Measurements from ENCODE around the gene LIMA1. TPM values are rescaled to one million over a fixed set of nuclear protein-coding genes. Genes with fewer than 3 reads are reported as not detected.

LIMA1 gene
- total and polyA plus RNA-seq, 9 of the 15 experiments (the other 6 are each of a cell fraction or from before 2014, with no cell fraction given), result 20.2 to 37.8 (median 27.3) TPM

GRCh38 chr12:50185970-50186663 is 97.2 kb downstream of the LIMA1 start:
- DNase-seq (ENCODE audit: extremely low read depth in 1 of 4, low spot score in 3 of 4) (no peak), ATAC-seq (no peak), FAIRE-seq (no peak)
- no TSS peak for BruUV-seq (replicated peaks)
- Histone ChIP-seq H3K27me3 (ENCODE audit: control insufficient read depth in 2 of 2, insufficient read depth in 2 of 2, low read length in 2 of 2) (no peaks in the 10 kb centered on the region), H3K9ac (ENCODE audit: insufficient read depth in 1 of 2, low read depth in 2 of 2, low read length in 2 of 2) (no peak overlapping the region), H3K9me3 (replicated peaks; ENCODE audit: control insufficient read depth, insufficient read depth, low read depth, low read length) (no peaks in the 10 kb centered on the region), H3K4me3 (no peak overlapping the region), H3K79me2 (ENCODE audit: control insufficient read depth, insufficient read depth, low read length) (no peaks in the 10 kb centered on the region), H3K36me3 (ENCODE audit: control insufficient read depth, insufficient read depth, low read length) (peaks cover 10% of the 10 kb centered on the region; the same call in 2 of the 3 replicates), H3K9me1 (ENCODE audit: control insufficient read depth, insufficient read depth, low read length) (no peaks in the 10 kb centered on the region), H4K20me1 (replicated peaks; ENCODE audit: control insufficient read depth, insufficient read depth, low read length) (no peaks in the 10 kb centered on the region), H3K27ac (ENCODE audit: extremely low read depth, low read depth, low read length) (no peak overlapping the region), H3K4me2 (ENCODE audit: insufficient read depth, low read length) (no peak overlapping the region), H2AFZ (ENCODE audit: low read depth, low read length) (no peak overlapping the region), H3K4me1 (replicated peaks in 1 of 2; ENCODE audit: control insufficient read depth in 2 of 2, insufficient read depth in 2 of 2, low read length in 2 of 2) (0 out of 5 replicates have a peak, but pooled peaks cover 0 to 4% of the 10 kb centered on the region in 2 experiments)
- intact Hi-C loops (cut with micrococcal nuclease), result no loop called here
- WGBS (ENCODE audit: insufficient coverage, low coverage, missing lambda C conversion rate), result 73% methylated on average over 6 of the region's 6 CpGs
- TF ChIP-seq HNRNPLL (IDR thresholded peaks at IDR 0.05; ENCODE audit: low read depth, low read length, poor library complexity, severe bottlenecking), result no peak
- TF ChIP-seq ZNF282 (CRISPR knock-in tag; IDR thresholded peaks at IDR 0.05), result no peak
- TF ChIP-seq MEF2D (tag; conservative IDR thresholded peaks at IDR 0.05; ENCODE audit: low read depth), result no peak
- TF ChIP-seq MAFK (IDR thresholded peaks at IDR 0.05; ENCODE audit: low read length), result no peak
- TF ChIP-seq HDAC2 (IDR thresholded peaks at IDR 0.05), result no peak
- no peak for TF ChIP-seq RUNX1 (IDR thresholded peaks at IDR 0.05; ENCODE audit: low read depth)
- TF ChIP-seq ZNF655 (CRISPR knock-in tag; IDR thresholded peaks at IDR 0.05), result no peak
- TF ChIP-seq PRMT5 (CRISPR knock-in tag; IDR thresholded peaks at IDR 0.05), result no peak
- ChIA-PET POLR2A (interaction anchor here (0.6 to 1.3 kb wide), 3 partner anchors 10 to 103 kb away, joined by 3 to 4 read pairs (median 4); no protein-coding TSS in a partner anchor), CTCF (ENCODE audit: low intra/inter-chr PET ratio) (no interaction called here)
- in situ Hi-C loops (cut with MboI), result no loop called here
